HG03108 (cell line): ENCODE data around the gene TRAF4.

ENCODE experiments used
- ATAC-seq: cut with Tn5 transposase; IDR thresholded peaks from one replicate; pipeline ENCODE4 v1.9.1; 2021; ENCODE audit warnings: moderate library complexity; ENCODE audit not compliant: unreplicated experiment

Gene TRAF4

DNA sequence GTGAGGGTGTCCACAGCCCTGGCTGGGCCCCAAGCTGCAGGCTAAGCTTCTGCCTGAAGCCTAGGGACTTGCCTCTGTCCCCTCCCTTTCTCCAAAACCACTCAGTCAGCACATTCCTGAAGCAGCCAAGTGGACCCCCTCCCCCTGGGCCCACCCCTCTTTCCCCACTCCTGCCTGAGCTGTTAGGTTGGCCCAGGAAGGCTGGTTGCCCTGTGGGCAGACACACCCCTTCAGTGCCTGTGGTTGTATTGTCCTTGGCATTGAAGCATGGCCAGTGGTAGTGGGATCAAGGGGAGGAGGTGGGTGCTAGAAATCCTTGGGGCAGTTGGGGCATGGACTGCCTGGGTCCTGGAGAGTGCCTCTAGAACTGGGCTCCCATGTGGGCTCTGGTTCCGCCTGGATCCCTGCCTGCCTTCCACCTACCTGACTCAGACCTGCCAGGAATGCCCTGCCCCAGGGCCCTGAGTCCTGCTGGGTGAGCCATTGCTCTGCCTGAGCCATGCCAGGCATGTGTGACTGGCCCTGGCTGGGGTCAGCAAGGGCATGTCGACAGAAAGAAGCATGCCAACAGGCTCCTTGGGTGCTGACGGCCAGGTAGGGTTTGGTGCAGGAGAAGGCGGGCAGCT is 2.1 kb downstream of the TRAF4 start:
- no peak for ATAC-seq

DNA sequence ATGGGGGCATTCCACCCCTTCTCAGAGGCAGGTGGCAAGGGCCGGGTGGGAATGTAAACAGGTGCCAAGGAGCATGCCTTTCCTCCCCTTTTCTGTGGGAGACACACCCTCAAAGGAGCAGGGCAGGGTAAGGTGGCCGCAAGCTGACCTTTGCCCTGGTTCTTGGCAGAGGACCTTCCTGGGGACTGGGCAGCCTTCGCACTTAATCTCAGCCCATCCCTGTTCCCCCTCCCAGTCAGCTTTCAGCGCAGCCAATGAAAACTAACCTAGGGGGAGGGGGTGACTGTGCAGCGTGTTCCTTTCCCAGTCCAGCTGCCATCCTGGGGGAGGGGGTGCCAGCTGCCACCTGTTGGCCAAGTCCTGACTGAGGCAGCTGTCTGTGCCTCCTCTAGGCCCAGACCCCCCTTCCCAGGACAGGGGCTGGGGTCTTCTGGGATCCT is 2.8 kb downstream of the TRAF4 start:
- ATAC-seq, result no peak

DNA sequence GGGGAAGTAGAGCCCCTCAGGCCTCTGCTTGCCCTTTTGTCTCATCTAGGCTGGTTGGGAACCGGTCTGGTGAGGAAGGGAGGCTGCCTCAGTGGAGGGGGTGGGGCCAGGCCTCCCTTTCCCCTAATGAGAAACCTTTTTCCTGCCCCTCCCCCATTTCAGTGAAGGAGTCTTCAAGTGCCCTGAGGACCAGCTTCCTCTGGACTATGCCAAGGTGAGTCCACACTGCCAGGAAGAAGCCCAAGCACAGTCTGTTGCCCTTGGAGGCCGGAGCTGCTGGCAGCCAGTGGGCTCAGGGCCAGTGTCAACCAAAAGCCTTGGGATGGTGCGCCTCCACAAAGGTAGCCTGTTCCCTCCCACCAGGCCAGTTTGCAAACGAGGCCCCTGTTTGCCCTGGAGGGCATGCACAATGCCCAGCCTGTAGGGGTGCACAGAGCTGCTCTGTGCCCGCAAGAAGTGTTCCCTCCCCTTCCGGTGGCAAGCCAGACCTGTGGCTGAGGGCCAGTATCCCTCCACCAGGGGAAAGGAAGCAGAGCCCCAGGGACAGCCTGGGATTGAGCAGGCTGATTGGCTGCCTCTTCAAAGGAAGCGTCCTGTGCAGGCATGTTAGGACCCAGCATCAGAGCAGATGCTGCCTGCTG is 3.4 kb downstream of the TRAF4 start:
- ATAC-seq, result no peak

DNA sequence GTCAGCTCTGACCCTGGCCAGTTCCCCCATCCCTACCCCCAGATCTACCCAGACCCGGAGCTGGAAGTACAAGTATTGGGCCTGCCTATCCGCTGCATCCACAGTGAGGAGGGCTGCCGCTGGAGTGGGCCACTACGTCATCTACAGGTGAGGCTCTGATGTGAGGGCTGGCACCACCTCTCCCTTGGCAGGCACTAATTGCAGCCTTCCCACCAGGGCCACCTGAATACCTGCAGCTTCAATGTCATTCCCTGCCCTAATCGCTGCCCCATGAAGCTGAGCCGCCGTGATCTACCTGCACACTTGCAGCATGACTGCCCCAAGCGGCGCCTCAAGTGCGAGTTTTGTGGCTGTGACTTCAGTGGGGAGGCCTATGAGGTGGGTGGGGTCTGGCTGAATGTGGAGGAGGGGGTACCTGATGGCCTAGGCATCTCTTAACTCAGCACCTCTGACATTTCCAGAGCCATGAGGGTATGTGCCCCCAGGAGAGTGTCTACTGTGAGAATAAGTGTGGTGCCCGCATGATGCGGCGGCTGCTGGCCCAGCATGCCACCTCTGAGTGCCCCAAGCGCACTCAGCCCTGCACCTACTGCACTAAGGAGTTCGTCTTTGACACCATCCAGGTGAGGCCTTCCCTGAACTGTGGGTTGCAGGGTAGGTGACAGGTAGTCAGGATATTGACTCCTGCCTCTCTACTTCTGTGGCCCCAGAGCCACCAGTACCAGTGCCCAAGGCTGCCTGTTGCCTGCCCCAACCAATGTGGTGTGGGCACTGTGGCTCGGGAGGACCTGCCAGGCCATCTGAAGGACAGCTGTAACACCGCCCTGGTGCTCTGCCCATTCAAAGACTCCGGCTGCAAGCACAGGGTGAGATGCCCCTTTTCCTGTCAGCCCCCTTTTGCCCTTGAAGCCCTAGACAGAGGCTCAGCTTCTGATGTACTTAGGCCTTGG is 4.3 kb downstream of the TRAF4 start:
- no peak for ATAC-seq

DNA sequence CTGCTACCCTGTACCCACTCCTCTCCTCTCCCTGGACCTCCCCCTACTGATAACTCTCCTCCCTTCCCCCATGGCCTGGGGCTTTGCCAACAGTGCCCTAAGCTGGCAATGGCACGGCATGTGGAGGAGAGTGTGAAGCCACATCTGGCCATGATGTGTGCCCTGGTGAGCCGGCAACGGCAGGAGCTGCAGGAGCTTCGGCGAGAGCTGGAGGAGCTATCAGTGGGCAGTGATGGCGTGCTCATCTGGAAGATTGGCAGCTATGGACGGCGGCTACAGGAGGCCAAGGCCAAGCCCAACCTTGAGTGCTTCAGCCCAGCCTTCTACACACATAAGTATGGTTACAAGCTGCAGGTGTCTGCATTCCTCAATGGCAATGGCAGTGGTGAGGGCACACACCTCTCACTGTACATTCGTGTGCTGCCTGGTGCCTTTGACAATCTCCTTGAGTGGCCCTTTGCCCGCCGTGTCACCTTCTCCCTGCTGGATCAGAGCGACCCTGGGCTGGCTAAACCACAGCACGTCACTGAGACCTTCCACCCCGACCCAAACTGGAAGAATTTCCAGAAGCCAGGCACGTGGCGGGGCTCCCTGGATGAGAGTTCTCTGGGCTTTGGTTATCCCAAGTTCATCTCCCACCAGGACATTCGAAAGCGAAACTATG is 5.2 kb downstream of the TRAF4 start:
- ATAC-seq, result no peak

DNA sequence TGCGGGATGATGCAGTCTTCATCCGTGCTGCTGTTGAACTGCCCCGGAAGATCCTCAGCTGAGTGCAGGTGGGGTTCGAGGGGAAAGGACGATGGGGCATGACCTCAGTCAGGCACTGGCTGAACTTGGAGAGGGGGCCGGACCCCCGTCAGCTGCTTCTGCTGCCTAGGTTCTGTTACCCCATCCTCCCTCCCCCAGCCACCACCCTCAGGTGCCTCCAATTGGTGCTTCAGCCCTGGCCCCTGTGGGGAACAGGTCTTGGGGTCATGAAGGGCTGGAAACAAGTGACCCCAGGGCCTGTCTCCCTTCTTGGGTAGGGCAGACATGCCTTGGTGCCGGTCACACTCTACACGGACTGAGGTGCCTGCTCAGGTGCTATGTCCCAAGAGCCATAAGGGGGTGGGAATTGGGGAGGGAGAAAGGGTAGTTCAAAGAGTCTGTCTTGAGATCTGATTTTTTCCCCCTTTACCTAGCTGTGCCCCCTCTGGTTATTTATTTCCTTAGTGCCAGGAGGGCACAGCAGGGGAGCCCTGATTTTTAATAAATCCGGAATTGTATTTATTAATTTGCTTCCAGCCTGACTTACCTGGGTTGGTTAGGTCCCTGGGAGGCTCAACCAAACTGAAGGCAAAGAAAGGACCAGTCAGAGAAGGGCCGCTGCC is 5.8 kb downstream of the TRAF4 start:
- no peak for ATAC-seq

DNA sequence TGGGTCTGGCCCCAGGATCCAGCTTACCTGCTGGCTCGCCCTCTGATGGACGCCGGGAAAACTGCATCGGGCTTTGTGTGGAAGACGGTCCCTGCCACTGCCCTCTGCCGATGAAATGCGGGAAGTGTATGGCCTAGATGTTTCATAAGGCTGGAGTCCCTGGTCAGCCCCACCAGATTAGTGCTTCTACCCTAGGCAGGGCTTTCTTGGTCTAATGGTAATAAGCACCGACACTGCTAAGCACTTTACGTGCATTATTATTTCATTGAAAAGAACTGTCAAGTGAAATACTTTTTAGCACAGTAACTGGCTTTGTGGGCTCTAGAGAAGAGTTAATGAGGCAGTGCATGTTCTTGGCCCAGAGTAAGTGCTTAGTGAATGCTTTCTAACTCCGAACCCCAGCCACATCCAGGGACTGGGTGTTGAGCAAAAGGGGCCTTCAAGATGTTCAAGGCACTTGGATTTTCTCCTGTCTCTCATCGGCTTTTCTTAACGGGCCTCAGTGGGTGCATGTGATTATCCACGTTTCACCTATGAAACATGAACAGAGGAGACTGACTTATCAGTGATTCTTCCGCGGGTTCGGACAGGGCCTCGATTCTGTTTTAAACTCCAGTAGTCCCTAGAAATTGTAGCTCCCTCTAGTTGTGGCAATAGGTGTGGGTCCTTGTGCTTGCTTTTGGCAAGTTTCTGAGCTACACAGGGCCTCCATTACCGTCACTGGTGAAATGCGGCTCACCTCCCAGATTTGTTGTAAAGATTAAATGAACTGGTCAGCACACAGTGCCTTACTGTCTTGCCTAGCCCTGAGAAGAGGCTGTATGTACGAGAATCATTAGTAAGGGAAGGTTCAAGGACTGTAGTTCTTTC is 6.6 kb downstream of the TRAF4 start:
- peak; percentile 70 for ATAC-seq

DNA sequence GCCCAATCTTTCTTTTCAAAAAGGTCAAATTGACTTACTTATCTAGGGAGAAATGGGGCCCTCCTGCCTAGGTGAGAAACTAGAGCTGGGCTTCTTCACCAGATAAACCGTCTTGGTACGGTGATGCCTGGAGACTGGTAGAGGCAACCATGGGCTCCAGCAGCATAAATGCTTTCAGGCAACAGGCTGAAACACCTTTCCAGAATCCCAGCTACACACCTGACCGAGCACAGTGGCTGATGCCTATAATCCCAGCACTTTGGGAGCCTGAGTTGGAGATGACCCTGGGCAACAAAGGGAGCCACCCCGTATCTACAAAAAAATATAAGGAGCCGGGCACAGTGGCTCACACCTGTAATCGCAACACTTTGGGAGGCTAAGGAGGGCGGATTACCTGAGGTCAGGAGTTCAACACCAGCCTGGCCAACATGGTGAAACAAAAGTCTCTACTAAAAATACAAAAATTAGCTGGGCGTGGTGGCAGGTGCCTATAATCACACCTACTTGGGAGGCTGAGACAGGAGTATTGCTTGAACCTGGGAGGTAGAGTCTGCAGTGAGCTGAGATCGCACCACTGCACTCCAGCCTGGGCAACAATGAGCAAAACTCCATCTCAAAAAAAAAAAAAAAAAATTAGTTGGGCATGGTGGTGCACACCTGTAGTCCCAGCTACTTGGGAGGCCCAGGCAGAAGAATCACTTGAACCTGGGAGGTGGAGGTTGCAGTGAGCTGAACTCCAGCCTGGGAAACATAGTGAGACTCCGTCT is 8.0 kb downstream of the TRAF4 start:
- ATAC-seq, result no peak

DNA sequence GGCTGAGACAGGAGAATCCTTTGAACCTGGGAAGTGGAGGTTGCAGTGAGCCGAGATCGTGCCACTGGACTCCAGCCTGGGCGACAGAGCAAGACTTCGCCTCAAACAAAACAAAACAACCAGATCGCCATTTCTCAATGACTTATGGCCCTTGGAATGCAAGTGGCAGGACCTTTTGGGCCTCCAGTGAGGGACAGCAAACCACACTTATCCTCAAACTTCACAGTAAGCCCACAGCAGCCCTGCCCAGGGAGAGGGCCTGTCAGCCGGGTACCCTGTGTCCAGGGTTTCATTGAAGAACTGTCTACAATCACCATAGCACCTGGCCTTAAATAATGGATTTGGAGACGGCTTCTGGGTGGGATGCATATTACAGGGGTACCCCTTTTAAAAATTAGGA is 11.7 kb downstream of the TRAF4 start:
- no peak for ATAC-seq

DNA sequence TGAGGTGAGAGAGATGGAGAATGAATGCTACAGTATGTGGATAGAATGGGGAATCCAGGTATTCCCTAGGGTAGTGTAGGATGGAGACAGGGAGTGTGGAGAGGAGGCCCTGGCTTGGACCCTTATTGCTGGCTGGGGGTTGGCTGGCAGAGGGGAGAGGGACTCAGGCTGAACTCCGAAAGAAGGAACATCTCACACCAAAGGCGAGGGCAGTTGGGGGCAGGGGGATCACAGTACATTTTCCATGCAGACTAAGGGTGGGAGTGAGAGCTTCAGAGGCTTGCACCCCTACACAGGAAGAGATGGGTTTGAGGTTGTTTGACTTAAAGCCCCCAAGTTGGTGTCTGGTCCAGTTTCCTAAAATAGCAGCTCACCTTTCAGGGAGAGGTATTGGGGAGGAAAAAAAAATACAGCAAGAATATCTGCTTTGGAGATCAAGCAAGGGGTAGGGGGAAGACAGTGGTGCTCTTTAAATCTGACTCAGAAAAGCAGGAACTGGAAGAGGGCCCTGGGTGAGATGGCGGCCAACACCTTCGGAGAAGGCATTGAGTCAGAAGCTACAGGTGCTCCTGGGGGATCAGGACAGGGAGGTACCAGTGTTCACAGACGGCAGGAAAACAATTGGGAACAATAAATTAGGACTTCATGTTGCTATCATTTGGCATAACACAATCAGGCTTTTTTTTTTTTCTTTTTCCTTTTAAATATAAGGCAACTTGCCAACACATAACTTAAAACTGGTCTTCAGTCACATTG is 12.4 kb downstream of the TRAF4 start:
- no peak for ATAC-seq

DNA sequence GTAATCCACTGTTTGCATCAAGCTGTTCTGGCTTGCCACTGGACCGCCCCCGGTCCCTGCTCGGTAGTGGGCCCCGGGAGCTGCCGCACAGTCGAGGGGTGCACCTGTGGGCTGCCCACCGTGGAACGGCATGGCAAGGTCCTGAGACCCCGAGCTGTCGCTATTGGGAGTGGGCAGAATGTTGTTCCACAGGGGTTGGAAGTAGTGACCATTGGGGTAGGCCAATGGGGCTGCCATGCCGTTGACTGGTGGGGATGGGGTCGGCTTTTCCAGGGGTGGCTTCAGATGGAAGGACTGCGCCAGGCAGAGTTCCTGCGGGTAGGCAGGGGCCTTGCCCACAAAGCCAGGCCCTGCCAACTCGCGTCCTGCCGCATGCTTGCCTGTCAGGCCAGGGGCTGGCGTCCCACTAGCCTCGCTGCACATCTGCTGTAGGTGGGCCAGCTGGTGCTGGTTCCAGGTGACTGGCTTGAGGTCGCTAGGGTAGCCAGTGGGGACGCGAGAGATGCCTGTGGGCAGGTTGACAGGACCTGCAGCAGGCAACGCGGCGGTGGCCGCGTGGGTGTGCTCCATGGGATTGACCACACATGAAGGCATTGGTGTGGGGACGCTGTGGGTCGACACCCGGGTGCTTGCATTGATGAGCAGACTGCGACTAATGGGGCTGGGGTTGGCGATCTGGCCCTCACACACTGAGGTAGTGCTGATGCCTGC is 14.8 kb downstream of the TRAF4 start:
- no peak for ATAC-seq

DNA sequence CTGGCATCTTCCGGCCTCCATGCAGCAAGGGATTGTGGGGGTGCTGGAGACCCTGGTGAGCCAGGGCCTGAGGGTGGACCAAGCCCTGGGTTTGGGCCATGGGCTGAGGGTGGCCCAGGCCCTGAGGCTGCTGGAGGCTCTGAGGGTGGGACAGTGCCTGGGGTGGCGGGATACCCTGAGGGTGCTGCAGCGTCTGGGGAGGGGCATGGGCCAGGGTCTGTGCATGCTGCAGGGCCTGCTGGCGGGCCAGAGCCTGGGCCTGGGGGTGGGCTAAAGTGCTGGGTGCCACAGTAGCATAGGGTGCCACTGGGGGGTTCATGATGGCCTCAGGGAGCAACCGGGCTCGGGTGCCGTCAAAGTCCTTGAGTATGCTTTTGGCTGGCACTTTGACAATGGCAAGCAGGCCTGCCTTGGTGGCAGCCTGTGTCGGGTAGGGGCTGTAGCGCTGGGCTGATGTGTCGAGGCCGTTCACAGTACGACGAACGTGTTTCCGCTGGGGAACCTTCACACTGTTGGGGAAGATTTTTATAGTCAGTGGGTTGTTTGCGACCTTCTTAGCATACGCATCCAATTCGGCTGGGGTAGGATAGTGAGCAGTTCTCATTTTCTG is 15.6 kb downstream of the TRAF4 start:
- ATAC-seq, result no peak

DNA sequence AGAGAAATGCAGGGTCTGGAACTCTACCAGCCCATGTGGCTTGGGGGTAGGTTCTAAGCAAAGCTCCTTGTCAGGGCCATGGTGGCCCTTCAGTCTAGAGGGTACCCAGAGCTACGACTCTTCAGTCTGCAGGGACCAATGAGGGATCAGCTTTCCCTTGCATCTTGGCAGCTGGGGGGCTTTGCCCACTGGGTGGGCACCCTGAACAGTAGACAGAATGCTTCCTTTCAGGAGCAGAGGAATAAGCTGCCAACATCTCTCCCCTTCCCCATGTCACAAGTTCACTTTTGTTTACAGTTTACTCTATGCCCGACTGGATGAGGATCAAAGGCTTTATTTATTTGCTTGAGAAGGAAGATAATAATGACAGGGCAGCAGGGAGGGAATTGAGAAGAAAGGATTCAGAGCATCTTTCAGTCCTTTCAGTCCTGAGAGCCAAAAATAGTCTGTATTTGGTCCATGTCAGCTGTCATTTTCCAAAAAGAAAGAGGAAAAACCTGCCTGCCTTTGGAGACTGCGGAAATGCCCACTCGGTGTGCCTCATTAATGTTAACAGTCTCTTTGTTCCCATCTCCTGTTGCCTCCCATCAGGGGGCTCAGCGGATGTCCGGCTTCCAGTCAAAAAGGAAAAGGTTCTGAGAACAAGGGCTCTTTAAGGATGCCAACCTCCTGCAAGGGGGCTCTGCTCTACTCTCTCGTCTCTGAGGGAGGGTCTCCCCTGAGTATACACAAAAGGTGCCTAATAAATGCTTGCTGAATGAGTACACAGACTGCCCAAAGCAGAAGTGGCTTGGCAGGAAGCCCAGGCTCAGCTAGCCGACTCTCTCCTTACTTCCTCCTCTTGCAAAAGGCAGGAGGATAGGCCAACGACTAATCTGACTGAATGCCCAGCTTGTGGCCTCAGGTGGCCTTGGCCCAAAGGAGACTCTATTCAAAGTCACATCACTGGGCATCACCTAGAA is 17.1 kb downstream of the TRAF4 start:
- no peak for ATAC-seq

DNA sequence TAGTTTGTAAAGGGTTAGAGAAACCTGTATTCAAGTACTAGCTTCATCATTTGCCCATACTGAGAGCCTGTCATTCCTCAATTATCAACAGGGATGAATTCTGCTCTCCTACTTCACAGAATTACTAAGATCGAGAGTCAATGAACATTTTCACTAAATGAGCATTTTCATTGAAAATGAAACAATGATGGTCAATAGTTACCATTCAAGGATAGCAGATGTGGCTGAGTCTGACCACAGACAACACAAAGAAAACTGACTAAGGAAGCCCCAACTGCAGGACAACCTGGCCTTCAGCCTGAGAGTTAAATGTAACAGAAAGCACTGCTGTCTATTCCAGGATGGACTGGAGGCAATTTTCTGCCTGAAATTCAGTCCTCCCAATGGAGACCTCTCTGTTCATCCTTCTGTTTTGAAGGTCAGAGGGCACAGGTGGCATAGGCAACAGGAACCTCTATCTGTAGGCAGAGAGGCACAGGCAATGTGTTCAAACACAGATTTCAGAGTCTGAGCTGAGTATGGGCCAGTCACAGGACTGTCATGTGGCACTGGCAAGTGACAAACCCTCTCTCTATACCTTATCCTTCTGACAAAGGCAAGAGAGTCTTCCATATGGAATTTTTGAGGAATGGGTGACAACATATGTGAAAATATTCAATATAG is 19.5 kb downstream of the TRAF4 start:
- ATAC-seq, result peak; percentile 75

DNA sequence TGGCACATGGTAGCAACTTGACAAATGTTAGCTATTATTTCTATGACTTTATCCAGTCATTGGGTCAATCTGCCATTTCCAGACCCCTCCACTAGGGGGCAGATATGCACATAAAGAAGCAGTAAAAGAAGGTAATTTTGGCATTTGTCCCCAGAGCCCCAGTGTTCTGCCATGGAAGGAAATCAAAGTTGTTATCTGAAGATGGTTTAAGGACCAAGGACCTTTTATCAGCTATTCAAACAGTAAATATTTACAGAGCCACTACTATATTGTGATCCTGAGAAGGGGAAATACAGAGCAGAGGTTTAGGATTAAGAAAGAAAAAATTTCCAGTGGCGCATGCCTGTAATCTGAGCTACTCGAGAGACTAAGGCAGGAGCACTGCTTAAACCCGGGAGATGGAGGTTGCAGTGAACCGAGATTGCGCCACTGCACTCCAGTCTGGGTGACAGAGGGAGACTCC is 20.0 kb downstream of the TRAF4 start:
- peak; percentile 20 for ATAC-seq

DNA sequence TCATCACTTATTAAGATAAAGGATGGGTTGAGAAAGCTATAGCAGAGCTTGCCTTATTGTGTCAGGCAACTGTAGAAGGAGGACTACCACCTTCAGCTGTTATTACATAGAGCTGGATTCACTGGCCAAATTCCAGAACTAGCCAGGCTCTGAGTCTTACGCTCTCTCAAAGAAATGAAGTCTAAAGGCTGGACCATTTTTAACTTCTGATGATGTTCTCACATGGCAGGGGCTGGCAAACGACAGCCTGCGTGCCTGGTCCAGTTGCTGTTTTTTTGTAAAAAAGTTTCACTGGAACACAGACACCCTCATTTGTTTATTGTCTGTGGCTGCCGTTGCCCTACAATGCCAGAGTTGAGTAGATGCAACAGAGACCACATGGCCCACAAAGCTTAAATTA is 21.2 kb downstream of the TRAF4 start:
- ATAC-seq, result no peak
